Uterus (tissue), 2 donors: ENCODE data around the gene EED.

ENCODE experiments used
- POLR2A ChIP-seq, 2 donors: fragments of 450-650 bp; IDR thresholded peaks; one replicate each; pipeline ENCODE4 v1.6.1; 2016; ENCODE audit warnings: antibody characterized with exemption in 2 of 2, mild to moderate bottlenecking in 1 of 2, moderate library complexity in 1 of 2
- TF ChIP-seq, protein P1 (sequence below), 4 experiments: fragments of 200-600 bp in 2 of 4; fragments of 450-650 bp in 2 of 4; sonication (generic) in 2 of 4; IDR thresholded peaks; one replicate each; pipeline ENCODE4 v1.5.1; 2016 to 2019; ENCODE audit warnings: antibody characterized with exemption in 4 of 4, mild to moderate bottlenecking in 2 of 4, moderate library complexity in 1 of 4

DNA sequence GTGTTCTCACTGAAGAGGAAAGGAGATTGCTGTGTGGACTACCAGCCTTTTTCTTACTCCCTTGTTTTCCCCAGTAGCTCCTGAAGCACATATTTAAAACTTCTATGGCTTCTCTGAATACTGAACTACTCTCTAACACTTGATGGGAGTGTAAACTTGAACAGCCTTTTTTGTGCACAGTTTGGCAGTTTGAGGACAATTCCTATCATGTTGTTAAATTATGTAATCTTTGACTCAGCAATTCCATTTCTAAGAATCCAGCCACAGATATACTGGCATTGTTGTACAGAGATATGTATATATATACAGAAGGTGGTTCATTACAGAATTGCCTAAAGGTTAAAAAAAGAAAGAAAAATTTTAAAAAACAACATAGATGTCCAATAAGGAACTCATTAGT, 47.1 kb upstream of the EED start:
- TF ChIP-seq, protein P1, sequence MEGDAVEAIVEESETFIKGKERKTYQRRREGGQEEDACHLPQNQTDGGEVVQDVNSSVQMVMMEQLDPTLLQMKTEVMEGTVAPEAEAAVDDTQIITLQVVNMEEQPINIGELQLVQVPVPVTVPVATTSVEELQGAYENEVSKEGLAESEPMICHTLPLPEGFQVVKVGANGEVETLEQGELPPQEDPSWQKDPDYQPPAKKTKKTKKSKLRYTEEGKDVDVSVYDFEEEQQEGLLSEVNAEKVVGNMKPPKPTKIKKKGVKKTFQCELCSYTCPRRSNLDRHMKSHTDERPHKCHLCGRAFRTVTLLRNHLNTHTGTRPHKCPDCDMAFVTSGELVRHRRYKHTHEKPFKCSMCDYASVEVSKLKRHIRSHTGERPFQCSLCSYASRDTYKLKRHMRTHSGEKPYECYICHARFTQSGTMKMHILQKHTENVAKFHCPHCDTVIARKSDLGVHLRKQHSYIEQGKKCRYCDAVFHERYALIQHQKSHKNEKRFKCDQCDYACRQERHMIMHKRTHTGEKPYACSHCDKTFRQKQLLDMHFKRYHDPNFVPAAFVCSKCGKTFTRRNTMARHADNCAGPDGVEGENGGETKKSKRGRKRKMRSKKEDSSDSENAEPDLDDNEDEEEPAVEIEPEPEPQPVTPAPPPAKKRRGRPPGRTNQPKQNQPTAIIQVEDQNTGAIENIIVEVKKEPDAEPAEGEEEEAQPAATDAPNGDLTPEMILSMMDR (IDR thresholded peaks at IDR 0.05) = no peak
- TF ChIP-seq POLR2A (IDR thresholded peaks at IDR 0.05) = no peak
